ENCODE measurements around the gene GNAI2. TPM values are rescaled to one million over a fixed set of nuclear protein-coding genes. Genes with fewer than 3 reads are reported as not detected.
A peak's percentile ranks its signal among the peaks of the same experiment; 100 is the strongest.

Gene GNAI2
- total and polyA plus RNA-seq, 2 donors from 2014 or later: 141 to 245 TPM

DNA sequence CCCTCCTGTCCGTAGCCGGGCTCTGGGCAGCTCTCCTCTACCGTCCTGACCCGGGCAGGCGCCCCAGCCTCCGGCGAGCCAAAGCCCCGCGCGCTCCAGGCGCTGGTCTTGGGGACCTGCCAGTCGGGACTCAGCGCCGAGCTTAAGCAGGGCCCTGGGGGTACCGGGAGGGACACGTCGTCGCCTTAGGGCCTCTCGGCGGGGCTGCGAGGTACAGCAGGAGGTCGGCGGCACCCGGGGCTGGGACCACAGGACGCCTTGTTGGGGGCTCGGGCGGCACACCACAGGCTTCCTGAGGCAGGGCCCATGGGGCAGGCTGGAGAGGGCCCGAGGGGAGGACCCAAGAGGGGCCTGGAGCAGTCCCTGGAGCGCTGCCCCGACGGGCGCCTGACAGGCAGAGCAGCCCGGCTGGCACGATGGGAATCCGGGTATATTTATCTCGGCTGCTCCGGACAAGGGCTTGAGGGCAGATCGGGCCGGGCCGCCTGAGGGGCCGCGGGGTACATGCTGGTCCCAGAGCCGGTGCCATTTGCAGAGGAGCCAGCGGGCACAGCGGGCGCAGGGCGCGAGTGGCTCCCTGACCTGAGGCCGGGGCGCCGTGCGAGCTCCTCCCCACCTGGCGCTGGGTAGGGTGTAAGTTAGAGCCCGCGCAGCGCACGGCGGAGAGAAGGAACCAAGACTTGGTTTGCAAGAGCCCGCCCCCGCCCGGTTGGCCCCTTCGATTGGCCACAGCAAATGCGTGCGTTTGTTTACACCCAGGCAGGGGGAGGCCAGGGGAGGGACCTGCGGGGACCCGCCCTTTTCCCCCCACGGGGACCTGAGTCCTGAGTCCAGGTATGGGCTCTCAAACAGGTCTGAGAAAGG lies 30.4 kb upstream of the GNAI2 start:
- no peak overlapping the region for H3K27ac ChIP-seq (ENCODE audit: low read depth in 2 of 2, low read length in 2 of 2)
- DNase-seq: peak in 2 of 5 donors; percentile 62 to 66
- no peaks in the 10 kb centered on the region for H3K36me3 ChIP-seq (ENCODE audit: control insufficient read depth in 2 of 3, insufficient read depth in 3 of 3, low read length in 3 of 3)
- TF ChIP-seq, protein P1, sequence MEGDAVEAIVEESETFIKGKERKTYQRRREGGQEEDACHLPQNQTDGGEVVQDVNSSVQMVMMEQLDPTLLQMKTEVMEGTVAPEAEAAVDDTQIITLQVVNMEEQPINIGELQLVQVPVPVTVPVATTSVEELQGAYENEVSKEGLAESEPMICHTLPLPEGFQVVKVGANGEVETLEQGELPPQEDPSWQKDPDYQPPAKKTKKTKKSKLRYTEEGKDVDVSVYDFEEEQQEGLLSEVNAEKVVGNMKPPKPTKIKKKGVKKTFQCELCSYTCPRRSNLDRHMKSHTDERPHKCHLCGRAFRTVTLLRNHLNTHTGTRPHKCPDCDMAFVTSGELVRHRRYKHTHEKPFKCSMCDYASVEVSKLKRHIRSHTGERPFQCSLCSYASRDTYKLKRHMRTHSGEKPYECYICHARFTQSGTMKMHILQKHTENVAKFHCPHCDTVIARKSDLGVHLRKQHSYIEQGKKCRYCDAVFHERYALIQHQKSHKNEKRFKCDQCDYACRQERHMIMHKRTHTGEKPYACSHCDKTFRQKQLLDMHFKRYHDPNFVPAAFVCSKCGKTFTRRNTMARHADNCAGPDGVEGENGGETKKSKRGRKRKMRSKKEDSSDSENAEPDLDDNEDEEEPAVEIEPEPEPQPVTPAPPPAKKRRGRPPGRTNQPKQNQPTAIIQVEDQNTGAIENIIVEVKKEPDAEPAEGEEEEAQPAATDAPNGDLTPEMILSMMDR (IDR thresholded peaks at IDR 0.05; ENCODE audit: borderline replicate concordance, extremely low read depth, insufficient read depth): no peak
- no peak for FAIRE-seq
- no peaks in the 10 kb centered on the region for H3K9me3 ChIP-seq (ENCODE audit: control insufficient read depth in 2 of 3, insufficient read depth in 1 of 3, low read length in 3 of 3)
- H3K9ac ChIP-seq (ENCODE audit: low read length in 3 of 3): no peak overlapping the region
- H3K27me3 ChIP-seq (ENCODE audit: control insufficient read depth, insufficient read depth, low read length): no peaks in the 10 kb centered on the region
- intact Hi-C loops (cut with DNase I): no loop called here
- H3K4me1 ChIP-seq (ENCODE audit: control insufficient read depth in 2 of 3, insufficient read depth in 2 of 3, low read depth in 1 of 3, low read length in 3 of 3): peaks cover 0 to 20% (median 0%) of the 10 kb centered on the region in 3 donors
- peak overlapping the region; percentile 3 to 59 (median 36) for H3K4me3 ChIP-seq (ENCODE audit: low read length in 3 of 3)

DNA sequence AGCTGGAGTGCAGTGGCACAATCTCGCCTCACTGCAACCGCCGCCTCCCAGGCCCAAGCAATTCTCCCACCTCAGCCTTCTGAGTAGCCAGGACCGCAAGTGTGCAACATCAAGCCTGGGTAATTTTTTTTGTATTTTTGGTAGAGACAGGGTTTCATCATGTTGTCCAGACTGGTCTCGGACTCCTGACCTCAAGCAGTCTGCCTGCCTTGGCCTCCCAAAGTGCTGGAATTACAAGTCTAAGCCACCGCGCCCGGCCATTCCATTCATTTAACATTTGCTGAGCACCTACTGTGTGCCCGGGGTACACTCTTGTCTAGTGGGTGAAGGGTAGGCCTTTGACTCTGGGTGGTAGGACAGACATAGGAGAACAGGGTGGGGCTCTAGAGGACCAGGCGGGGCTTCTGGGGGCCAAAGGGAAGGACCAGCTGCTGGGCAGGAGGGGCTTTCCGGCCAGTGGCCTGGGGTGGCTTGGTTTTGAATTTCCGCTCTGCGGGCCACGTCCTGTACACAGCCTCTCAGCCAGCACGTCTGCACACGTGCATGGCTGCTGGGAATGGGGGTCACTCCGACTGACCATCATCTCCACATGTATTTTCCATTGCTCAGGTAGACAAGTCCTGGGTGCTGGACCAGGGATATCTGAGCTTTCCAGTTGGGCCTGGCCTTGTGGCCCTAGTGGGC lies 28.5 kb upstream of the GNAI2 start:
- TF ChIP-seq, protein P1 (IDR thresholded peaks at IDR 0.05; ENCODE audit: borderline replicate concordance, extremely low read depth, insufficient read depth): no peak
- Histone ChIP-seq H3K4me3 (ENCODE audit: low read length in 3 of 3) (no peak overlapping the region), H3K36me3 (ENCODE audit: control insufficient read depth in 2 of 3, insufficient read depth in 3 of 3, low read length in 3 of 3) (no peaks in the 10 kb centered on the region), H3K9me3 (ENCODE audit: control insufficient read depth in 2 of 3, insufficient read depth in 1 of 3, low read length in 3 of 3) (no peaks in the 10 kb centered on the region), H3K27me3 (ENCODE audit: control insufficient read depth, insufficient read depth, low read length) (no peaks in the 10 kb centered on the region), H3K4me1 (ENCODE audit: control insufficient read depth in 2 of 3, insufficient read depth in 2 of 3, low read depth in 1 of 3, low read length in 3 of 3) (peaks cover 0 to 11% (median 0%) of the 10 kb centered on the region in 3 donors), H3K9ac (ENCODE audit: low read length in 3 of 3) (no peak overlapping the region), H3K27ac (ENCODE audit: low read depth in 2 of 2, low read length in 2 of 2) (no peak overlapping the region)
- intact Hi-C loops (cut with DNase I): no loop called here
- DNase-seq (no peak), FAIRE-seq (no peak)

DNA sequence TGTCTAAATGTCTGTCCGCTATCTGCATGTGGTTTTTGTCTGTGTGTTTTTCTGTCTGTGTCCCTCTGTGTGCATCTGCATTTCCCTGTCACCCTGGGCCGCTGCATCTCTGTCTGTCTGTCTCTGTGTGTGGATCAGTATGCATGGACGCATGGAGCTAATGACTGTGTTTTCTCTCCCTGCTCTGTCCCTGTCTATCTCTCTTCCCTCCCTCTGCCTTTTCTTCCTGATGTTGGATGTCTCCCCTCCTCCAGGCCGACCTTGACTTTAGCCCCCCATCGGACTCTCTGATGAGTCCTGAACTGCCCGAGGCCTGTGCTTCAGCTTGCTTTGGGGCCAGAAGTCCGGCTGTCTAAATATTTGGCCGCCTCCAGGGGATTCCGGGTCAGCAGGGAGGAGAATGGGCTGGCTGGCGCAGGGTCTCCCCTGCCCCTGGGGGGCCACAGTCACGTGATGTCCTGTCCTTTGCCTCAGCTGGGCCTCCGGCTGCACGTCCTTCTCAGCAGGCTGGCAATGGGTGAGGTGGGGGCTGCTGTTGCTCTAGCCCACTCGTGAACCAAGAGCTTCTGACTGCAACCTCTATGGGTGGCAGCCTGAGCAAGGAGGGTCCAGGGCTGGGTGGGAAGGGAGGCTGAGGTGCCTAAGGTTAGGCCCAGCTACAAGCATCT lies 27.2 kb upstream of the GNAI2 start:
- H3K36me3 ChIP-seq (ENCODE audit: control insufficient read depth in 2 of 3, insufficient read depth in 3 of 3, low read length in 3 of 3): no peaks in the 10 kb centered on the region
- H3K27me3 ChIP-seq (ENCODE audit: control insufficient read depth, insufficient read depth, low read length): no peaks in the 10 kb centered on the region
- intact Hi-C loops (cut with DNase I): no loop called here
- peaks cover 0 to 7% (median 0%) of the 10 kb centered on the region in 3 donors for H3K4me1 ChIP-seq (ENCODE audit: control insufficient read depth in 2 of 3, insufficient read depth in 2 of 3, low read depth in 1 of 3, low read length in 3 of 3)
- H3K27ac ChIP-seq (ENCODE audit: low read depth in 2 of 2, low read length in 2 of 2): no peak overlapping the region
- no peak for DNase-seq
- H3K9ac ChIP-seq (ENCODE audit: low read length in 3 of 3): no peak overlapping the region
- TF ChIP-seq, protein P1 (IDR thresholded peaks at IDR 0.05; ENCODE audit: borderline replicate concordance, extremely low read depth, insufficient read depth): no peak
- no peak for FAIRE-seq
- no peaks in the 10 kb centered on the region for H3K9me3 ChIP-seq (ENCODE audit: control insufficient read depth in 2 of 3, insufficient read depth in 1 of 3, low read length in 3 of 3)
- no peak overlapping the region for H3K4me3 ChIP-seq (ENCODE audit: low read length in 3 of 3)

Data from kidney (tissue), 14 donors.